Measurements from ENCODE around the gene MED15. TPM values are rescaled to one million over a fixed set of nuclear protein-coding genes. Genes with fewer than 3 reads are reported as not detected.

MED15 gene
- total RNA-seq, 4 donors from 2014 or later = 33.6 to 65.1 (median 36.1) TPM

GRCh38 chr22:20575724-20576444 lies 68.5 kb downstream of the MED15 start:
- WGBS, 2 donors = 92 to 95% methylated on average over 6 of the region's 6 CpGs
- no peak overlapping the region for H3K4me3 ChIP-seq (replicated peaks in 1 of 3)

GRCh38 chr22:20576445-20576816 lies 69.0 kb downstream of the MED15 start:
- H3K4me3 ChIP-seq (replicated peaks in 1 of 3) = no peak overlapping the region
- H3K9me3 ChIP-seq = no peaks in the 10 kb centered on the region
- peaks cover 32 to 37% of the 10 kb centered on the region in 2 donors for H3K36me3 ChIP-seq
- 82 to 87% methylated on average over 3 of the region's 3 CpGs for WGBS, 2 donors
- TF ChIP-seq CTCF (IDR thresholded peaks at IDR 0.05) (no peak), POLR2A (IDR thresholded peaks at IDR 0.05) (no peak)
- H3K27me3 ChIP-seq = no peaks in the 10 kb centered on the region
- peak overlapping the region in 1 of 3 donors; percentile 5 for H3K27ac ChIP-seq
- H3K4me1 ChIP-seq = peaks cover 0 to 8% of the 10 kb centered on the region in 2 donors
- DNase-seq = no peak
- intact Hi-C loops (cut with DNase I) = no loop called here

More at GRCh38 chr22:20575724-20576444, 68.5 kb downstream of the MED15 start:
- TF ChIP-seq POLR2A (IDR thresholded peaks at IDR 0.05) = no peak
- TF ChIP-seq CTCF (IDR thresholded peaks at IDR 0.05) = no peak
- no peaks in the 10 kb centered on the region for H3K9me3 ChIP-seq
- H3K27ac ChIP-seq = no peak overlapping the region
- peaks cover 0 to 13% of the 10 kb centered on the region in 2 donors for H3K4me1 ChIP-seq
- H3K36me3 ChIP-seq = peaks cover 38 to 40% of the 10 kb centered on the region in 2 donors
- no peaks in the 10 kb centered on the region for H3K27me3 ChIP-seq
- intact Hi-C loops (cut with DNase I) = no loop called here
- no peak for DNase-seq

- H3K36me3 ChIP-seq = peaks cover 30 to 33% of the 10 kb centered on the region in 2 donors
- peaks cover 0 to 5% of the 10 kb centered on the region in 2 donors for H3K4me1 ChIP-seq
- intact Hi-C loops (cut with DNase I) = no loop called here
- TF ChIP-seq CTCF (IDR thresholded peaks at IDR 0.05) = no peak
- TF ChIP-seq POLR2A (IDR thresholded peaks at IDR 0.05) = no peak
- H3K4me3 ChIP-seq (replicated peaks in 1 of 3) = no peak overlapping the region
- DNase-seq = no peak
- 80% methylated on average over 1 of the region's 1 CpG; no CpG with 5 or more reads in 1 of the 2 donors for WGBS, 2 donors
- no peaks in the 10 kb centered on the region for H3K27me3 ChIP-seq
- H3K27ac ChIP-seq = peak overlapping the region in 1 of 3 donors; percentile 5
- no peaks in the 10 kb centered on the region for H3K9me3 ChIP-seq
Observed at GRCh38 chr22:20577045-20577444, 69.6 kb downstream of the MED15 start.

GRCh38 chr22:20577549-20577975 lies 70.2 kb downstream of the MED15 start:
- TF ChIP-seq POLR2A (IDR thresholded peaks at IDR 0.05) (no peak), CTCF (IDR thresholded peaks at IDR 0.05) (no peak)
- H3K4me1 ChIP-seq = peaks cover 0 to 5% of the 10 kb centered on the region in 2 donors
- intact Hi-C loops (cut with DNase I) = no loop called here
- no peak for DNase-seq
- H3K4me3 ChIP-seq (replicated peaks in 1 of 3) = no peak overlapping the region
- WGBS, 2 donors = 76 to 89% methylated on average over 8 of the region's 8 CpGs
- H3K9me3 ChIP-seq = no peaks in the 10 kb centered on the region
- no peaks in the 10 kb centered on the region for H3K27me3 ChIP-seq
- peak overlapping the region in 1 of 3 donors; percentile 5 for H3K27ac ChIP-seq
- H3K36me3 ChIP-seq = peaks cover 26 to 29% of the 10 kb centered on the region in 2 donors

- Histone ChIP-seq H3K4me1 (peaks cover 0 to 5% of the 10 kb centered on the region in 2 donors), H3K27me3 (no peaks in the 10 kb centered on the region), H3K9me3 (no peaks in the 10 kb centered on the region), H3K27ac (peak overlapping the region; percentile 5 to 24 (median 12)), H3K36me3 (peaks cover 28 to 34% of the 10 kb centered on the region in 2 donors), H3K4me3 (replicated peaks in 1 of 3) (no peak overlapping the region)
- intact Hi-C loops (cut with DNase I) = no loop called here
- TF ChIP-seq CTCF (IDR thresholded peaks at IDR 0.05) = no peak
- no peak for TF ChIP-seq POLR2A (IDR thresholded peaks at IDR 0.05)
- peak; percentile 60 to 73 for DNase-seq
- 67 to 70% methylated on average over 7 of the region's 7 CpGs for WGBS, 2 donors
Observed at GRCh38 chr22:20578192-20578591, 70.8 kb downstream of the MED15 start.
